HG03025 (cell line): ENCODE results near the gene PAQR4.

Experiments
- ATAC-seq: cut with Tn5 transposase; IDR thresholded peaks from one replicate; pipeline ENCODE4 v1.9.1; 2021; ENCODE audit warnings: mild to moderate bottlenecking, moderate library complexity; ENCODE audit not compliant: unreplicated experiment, low FRiP score

PAQR4 gene

DNA sequence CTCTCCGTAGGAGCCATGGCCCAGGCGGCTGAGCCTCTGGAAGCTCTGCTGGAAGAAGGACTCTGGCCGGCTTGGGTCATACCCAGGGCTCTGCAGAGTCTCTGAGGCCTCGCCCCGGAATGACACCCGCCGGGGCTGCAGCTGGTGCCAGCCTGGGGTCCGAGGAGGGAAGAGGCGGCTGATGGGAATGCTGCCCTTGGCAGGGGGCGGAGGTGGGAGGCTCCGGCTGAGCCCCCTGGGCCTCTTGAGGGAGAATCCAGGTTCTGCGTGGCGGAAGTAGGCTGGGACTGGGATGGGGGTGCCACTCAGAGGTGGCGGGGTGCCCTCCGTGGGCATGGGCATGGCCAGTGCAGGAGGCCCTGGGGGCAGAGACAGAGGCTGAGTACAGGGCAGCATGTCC is 7.5 kb downstream of the PAQR4 start:
- no peak for ATAC-seq

DNA sequence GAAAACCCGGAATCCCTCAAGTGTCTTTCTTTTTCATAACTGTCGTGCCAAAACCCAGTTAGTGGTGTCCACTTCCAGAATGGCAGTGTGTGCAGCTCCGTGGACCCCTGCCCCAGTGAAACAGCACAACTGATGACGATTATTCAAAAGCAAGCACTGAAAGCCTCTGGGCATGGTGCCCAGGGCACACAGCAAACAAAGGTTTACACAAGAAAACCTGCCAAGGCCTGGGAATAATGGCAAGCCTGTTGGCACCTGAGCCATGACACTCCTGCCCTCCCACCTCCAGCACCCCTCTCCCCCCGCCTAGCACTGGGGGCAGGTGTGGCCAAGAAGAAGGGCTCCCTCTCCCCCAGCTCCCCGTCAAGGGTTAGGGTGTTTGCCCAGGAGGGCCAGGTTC is 8.3 kb downstream of the PAQR4 start:
- ATAC-seq: no peak

DNA sequence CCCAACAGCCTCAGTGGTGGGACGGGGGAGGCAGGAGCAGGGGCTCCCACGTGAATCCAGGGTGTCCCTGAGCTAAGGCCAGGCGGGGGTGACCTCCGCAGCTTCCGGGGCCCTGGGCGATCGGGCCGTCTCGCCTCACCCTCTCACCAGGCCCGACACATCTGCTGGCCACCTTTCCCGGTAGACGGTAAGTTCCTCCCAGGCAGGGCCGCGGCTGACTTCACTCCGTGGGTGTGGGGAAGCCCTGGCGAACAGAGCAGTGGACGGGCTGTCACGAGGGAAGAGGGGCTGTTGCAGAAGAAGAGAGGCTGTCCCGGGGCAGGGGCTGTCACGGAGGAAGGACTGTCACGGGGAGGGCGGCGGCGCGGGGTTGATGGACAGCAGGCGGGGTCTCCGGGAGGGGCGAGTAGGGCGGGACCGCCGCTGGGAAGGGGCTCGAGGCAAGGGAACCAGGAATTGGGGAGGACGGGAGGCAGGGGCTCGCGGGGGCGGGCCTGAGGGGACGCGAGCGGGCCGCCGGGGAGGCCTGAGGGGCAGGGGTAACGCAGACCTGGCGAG is 10.6 kb downstream of the PAQR4 start:
- ATAC-seq: peak; percentile 12

DNA sequence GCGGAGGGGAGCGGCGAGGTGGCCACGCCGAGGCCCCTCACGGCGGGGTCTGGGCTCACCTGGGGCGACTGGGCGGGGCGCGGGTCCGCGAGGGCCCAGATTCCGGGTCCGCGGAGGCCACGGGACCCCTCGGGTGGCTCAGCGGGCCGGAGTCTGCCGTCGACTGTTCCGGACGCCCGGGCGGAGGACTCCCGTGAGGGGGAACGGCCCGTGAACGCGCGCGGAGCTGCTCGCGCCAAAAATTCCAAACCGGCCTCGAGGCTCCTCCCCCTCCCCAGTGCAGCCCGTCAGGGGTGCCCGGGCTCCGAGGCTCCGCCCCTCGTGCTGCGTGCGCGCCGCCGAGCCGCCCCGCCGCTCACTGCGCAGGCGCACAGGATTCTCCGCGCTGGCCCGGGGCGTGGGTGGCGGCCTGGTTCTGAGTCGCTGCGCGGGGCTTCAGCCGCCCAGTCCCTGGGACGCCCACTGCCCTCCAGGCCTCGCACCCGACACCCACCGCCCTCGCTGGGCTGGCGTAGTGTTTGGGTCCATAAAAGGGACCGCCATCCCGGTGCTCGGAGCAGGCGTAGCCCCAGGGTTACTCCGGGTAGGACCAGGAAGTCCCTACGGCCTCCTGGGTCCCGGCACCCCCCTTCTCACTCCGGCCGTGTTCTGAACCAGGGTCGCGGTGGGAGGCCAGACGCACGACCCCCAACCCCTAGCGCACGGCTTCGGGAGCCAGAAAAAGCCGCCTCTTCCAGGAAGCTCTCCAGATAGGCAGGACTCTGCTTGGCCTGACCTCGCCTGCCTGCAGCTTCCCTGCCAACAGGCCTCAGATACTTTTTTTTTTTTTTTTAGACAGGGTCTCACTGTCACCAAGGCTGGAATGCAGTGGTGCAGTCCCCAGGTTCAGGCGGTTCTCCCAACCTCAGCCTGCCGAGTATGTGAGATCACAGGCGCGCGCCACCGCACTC is 11.4 kb downstream of the PAQR4 start, which contains the start of gene PKMYT1:
Gene PKMYT1 (minus strand): TSS at position 220 of the 950 bp plus-strand sequence. CDS start 789 bp downstream, outside the sequence.
- peak; percentile 67 for ATAC-seq

DNA sequence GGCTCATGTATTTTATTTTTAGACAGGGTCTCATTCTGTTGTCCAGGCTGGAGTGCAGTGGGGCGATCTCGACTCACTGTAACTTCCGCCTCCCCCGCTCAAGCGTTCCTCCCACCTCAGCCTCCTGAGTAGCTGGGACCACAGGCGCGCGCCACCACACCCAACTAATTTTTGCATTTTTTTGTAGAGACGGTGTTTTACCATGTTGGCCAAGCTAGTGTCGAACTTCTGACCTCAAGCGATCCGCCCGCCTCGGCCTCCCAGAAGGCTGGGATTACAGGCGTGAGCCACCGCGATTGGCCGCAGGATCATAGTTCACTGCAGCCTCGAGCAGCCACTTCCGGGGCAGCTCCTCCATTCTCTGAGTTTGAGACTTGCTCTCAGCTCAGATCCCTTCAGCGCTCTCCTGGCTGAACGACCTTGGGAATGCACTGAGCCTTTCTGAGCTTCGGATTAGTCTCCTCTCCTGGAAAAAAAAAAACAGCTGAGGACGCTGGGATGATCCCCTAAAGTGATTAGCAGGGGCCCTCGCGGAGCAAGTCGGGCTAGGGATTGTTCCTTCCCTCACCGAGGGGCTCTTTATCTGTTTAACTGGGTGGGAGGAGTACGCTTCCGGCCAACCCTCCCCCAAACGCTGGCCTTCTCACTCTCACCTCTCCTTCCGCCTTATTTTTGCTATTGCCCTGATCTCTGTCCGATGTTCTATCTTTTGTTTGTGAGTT is 12.2 kb downstream of the PAQR4 start:
- ATAC-seq: no peak

DNA sequence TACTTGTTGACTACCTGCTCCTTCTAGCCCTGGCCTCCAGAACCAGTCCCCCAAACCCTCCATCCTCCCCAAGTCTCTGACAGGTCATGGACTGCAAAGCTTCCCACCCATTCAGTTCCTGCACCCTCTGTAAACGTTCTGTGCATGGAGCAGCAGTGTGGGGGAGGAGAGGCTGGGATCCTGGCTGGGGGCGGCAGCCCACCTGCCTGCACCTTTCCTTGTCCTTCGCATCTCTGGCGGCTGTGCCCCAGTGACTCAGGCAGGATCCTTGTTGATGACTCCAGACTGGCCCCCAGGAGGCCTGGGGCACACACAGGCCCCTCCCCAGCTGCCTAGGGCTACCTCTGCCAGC is 12.7 kb downstream of the PAQR4 start:
- ATAC-seq: no peak

DNA sequence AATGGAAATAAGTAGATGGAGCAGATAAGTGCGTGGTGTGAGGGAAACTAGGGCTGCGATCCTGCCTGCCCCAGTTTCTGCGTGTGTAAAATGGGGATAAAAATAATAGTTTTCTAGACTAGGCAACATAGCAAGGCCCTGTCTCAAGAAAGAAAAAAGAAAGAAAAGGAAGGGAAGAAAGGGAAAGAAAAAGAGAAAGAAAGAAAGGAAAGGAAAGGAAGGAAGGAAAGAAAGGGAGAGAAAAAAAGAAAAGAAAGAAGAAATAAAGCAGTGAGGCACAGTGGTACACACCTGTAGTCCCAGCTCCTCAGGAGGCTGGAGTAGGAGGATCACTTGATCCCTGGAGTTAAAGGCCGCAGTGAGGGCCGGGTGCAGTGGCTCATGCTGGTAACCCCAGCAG is 13.3 kb downstream of the PAQR4 start:
- ATAC-seq: no peak

DNA sequence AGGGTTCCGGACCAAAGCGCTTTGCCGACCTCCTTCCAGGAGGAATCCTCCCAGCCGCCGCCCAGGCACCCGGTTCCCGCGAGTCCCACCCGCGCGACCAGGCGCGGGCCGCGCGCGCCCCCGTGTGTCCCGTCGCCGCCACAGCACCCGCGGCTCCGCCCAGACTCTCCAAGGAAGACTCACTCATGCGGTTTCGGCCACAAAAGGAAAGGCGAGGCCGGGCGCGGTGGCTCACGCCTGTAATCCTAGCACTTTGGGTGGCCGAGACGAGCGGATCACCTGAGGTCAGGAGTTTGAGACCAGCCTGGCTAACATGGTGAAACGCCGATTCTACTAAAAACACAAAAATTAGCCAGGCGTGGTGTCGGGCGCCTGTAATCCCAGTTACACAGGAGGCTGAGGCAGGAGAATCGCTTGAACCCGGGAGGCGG is 14.6 kb downstream of the PAQR4 start:
- ATAC-seq: no peak

DNA sequence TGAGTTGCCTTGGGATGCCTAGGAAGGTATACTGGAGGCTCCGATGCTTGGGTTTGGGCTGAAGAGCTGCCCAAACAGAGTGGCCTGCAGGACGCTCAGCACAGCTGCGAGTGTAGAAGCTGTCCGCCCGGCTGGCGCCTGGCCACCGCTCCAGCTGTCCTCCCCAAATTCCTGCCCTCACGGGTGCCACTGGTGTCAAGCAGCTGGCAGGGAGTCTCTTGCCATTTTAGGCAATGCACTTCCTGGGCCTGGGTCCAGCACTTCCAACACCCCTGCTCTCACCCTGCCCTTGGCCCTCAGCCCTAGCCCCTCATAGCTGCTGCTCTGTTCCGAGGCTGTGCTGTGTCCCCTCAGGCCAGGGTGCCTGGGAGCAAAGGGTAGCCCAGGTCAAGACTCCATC is 16.3 kb downstream of the PAQR4 start:
- no peak for ATAC-seq

DNA sequence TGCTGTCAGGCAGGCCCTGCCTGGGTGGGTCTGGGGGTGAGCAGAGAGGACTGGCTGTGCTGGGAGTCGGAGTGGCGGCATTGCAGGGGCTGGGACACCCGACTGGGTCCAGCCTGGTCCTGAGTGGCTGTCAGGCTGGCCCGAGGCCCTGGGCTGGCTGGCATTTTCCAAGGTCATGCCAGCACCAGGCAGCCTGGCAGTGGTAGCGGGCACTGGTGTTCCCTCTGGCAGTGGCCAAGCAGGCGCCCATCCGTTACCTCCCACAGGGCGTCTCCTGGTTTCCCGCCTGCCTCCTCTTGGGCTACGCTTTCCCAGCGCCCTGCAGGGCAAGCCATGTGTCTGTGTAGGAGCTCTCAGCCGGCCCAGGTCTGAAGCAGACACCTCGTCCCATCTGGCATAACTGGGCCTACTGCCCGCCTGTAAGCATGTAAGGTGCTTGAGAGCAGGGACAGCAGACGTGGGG is 16.8 kb downstream of the PAQR4 start:
- ATAC-seq: no peak

DNA sequence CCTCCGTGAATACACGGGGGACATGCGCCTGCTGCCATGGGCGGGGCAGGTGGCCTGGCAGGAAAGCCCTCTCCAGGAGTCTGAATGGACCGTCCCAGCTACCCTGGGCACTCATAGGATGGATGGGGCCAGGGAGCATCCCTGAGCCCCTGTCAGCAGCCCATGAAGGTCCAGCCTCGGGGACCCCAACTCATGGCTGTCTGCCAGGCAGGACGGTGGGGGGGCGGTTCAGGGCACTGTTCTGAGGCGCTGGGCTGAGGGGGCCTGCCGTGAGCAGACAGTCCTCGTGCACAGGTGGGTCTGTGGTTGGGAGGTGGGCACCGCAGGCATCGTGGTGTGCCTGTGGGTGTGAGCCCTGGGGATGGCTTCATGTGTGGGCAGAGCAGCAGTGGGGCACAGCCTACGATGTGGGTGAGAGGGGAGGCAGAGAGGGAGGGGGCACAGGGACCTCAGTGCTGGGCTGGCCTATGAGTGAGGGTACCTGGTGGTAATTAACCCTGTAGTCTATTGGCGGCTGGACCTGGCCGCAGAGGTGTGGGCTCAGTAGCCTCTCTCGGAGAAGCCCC is 17.6 kb downstream of the PAQR4 start:
- no peak for ATAC-seq

DNA sequence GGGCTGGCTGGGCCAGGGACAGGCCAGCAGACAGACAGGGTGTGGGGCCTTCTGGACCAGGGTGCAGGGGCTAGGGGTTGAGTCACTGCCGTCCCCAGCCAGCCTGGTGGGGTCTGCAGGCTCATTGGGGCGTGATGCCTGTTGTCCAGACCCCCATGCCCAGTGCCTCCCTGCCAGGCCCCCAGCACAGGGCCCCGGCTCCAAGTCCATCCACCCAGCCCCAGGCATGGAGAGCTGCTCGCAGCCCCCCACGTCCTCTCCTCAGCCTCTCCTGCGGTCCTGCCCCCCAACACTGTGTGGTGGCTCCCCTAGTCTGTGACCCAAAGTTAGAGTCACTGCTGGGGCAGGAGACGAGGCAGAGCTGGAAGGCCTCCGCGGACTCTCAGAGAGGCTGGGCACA is 18.1 kb downstream of the PAQR4 start:
- ATAC-seq: no peak

DNA sequence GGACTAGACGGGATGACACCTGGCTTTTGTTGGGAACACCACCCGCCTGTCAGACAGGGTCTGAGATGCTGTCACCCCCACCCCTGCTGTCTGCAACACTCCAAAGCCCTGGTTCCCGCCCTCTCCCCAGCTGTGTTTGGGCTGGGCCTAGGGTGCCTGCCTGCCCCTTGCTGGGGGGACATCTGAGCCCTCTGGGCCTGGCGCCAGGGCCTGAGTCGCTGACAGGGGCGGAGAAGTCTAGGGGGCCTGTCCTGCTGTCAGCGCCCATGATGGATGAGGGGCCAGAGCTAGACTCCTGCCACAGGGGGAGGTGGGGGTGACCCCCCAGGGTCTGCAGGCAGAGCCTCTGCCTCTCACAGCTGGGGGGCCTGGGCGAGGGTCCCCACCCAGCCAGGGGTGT is 18.7 kb downstream of the PAQR4 start:
- ATAC-seq: no peak

DNA sequence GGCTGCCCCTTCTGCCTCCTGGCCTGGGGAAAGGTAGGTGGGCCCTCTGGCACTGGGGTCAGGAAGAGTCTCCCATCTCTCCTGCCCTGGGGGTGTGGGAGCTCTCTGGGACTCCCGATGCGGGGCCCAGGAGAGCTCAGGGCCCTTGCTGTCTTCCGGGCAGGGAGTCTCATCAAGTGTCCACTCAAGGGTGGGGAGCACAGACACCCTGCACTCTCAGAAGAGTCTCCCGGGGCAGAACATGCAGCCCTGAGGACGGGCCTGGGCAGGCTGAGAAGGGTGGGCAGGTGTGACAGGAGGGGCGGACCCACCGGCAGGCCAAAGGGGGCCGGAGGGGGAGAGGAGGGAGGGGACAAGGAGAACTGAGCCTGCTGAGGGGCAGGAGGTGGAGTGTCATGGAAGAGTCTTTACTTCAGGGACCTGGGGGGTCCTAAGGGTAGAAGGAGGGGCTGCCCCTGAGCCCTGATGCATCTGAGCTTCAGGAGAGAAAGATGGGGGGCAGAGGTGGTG is 19.5 kb downstream of the PAQR4 start:
- no peak for ATAC-seq

DNA sequence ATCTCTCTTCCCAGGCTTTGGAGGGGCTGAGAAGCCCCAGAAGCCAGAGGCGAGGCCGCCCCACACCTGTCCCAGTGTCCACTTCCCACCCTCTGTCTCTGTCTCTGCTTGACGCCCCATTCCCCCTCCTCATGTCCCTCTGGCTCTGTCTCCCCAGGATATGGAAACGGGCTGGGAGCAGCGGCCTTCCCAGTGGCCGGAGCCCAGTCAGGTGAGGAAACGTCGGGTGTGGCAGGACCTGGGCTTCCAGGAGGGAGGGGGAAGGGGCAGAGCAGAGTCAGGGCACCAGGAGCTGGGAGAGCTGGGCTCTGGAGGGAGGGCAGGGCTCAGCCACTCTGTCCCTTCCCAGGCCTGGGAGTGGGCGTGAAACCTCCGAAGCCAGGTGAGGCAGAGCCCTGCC is 21.7 kb downstream of the PAQR4 start:
- ATAC-seq: no peak

DNA sequence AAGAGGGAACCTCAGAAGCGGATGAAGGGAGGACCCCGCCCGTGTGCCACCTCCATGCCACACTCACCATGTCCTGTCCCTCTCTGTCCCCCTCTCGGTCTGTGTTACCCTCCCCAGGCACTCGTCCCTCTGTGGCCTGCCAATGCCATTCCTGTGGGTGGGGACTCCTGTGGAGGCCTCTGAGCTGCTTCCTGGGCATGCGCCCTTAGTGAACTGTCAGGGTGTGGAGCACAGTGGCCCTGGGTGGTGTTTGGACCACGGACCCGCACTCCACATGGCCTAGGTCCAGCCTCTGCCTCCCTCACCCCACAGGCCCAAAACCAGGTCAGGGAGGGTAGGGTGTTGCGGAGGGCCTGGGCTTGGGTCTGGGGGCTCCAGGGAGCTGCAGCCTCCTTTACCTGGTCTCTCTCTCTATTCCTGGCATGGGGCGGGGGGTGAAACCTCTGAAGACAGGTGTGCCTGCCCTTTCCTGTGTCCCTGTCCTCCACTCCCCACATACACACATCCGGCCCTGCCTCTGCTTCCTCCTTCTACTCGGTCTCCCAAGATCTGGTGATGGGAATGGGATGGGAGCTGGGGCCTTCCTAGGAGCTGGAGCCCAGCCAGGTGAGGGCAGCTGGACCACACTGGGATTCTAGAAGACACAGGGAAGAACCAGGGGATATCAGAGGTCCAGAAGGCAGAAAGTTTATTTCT is 22.6 kb downstream of the PAQR4 start:
- no peak for ATAC-seq

DNA sequence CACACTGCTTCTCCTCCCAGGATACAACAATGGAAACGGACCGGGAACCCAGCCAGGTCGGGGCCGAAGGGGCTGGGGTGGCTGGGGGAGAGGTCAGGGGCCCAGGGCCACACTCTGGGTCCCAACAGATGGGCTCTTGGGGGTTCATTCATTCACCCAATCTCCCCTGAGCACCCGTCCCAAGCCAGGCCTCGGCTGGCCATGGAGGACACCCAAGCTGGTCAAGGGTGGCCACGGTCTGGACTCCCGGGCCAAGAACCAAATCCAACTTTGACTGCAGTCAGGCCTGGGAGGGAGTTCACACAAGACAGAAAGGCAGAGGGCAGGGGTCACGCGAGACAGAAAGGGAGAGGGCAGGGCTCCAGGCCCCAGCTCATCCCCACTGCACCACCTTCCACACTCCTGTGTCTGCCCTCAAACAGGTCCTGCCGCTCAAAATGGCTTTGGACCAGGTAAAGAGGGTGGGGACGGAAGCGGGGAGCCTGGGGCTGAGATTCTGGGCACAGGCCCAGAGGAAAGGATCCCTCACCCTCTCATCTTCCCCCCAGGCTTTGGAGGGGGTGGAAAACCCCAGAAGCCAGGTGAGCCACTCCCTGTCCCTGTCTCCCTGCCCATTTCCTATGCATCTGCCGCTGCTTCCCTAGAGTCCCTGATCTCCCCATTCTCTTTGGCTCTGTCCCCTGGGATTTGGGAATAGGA is 23.4 kb downstream of the PAQR4 start:
- no peak for ATAC-seq

DNA sequence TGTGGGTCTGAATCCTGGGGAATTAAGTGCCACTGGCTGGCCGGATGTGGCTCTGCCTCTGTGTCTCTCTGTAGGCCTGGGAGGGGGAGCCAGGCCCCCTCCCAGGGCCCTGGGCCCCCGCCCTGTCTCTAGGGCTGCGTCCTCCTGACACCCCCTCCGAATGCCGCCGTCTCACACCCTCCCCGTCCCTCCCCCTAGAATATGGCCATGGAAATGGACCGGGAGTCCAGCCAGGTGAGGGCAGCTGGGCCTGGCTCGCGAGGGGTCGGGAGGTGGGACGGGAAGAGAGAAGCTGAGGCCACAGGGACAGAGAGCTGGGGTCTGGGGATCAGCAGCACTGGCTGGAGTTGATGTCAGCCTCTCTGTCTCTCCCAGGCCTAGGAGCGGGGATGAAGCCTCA is 27.1 kb downstream of the PAQR4 start:
- ATAC-seq: no peak

DNA sequence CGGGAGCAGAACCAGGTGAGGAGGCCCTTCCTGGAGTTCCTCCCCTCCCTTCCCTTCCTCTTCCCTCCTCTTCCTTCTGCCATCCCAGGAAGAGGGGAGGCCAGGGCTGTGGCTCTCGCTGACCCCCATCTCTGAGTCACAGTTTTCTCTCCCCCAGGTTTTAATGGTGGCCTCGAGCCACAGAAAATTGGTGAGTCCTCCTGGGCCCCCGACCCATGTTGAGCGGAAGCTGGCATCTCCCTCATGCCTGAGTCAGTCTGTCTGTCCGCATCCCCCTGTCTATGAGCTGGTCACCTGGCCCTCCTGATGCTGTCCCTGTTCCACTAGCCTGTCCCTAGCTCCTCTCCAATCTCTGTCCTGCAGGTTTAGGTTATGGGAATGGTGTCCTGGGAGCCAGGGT is 30.8 kb downstream of the PAQR4 start:
- no peak for ATAC-seq

DNA sequence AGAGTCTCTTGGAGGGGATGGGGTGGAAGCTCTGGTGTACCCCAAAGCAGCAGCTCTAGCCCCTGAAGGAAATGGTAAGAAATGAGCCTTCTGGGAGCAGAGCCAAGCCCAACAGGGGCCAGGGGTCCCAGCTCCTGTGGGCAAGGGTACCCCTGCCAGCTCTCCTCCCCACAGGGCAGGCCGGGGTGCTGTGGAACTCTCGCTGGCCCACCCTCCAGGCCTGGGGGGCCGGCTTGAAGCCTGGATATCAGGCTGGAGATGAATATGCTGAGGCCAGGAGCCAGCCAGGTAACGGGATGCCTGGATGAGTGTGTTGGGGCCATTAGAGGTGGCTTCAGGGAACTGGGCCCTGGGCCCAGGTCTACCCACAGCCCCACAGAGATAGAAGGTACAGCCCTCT is 31.4 kb downstream of the PAQR4 start:
- no peak for ATAC-seq
